ENCODE data around the gene KDM4C. TPM values are rescaled to one million over a fixed set of nuclear protein-coding genes. Genes with fewer than 3 reads are reported as not detected.

Gene KDM4C
- total RNA-seq, 1 experiment from 2014 or later, result 16.8 TPM

DNA sequence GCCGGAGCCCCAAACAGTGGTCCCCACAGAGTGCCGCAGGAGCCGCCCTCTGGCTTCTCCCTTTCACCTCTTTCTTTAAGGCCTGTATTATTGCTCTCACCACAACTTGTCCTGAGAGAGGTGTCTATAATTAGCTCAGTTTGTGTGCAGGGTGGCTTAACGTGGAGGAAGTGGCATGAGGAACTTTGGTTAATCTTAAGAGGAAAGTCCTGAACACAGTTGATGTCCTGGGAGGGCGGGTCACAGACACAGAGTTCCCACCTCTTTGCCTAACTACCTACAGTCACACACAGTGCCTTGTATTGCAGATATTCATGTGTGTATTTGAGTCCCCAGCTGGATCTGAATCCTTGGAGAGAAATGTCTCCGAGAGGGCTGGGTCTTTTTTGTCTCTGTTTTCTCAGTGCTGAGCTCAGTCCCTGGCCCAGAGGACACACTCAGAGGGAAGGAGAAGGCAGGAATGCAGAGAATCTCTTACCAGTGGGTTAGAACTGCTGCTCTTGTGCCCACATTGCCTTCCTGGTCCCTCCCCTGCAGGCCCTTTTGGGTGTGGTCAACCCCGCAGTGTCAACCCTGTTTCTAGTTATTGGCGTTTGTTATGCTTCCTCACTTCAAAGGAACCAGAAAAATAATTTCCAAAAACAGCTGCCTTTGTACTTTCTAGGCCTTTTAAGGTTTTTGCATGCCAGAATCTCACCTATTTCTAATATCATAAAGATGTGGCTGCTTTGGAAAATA, 392.5 kb downstream of the KDM4C start:
- DNase-seq (ENCODE audit: low read depth, low spot score) (no peak), ATAC-seq (no peak)
- H3K27ac ChIP-seq (ENCODE audit: low read depth, low read length), result no peak overlapping the region
- H3K4me1 ChIP-seq (ENCODE audit: control insufficient read depth in 1 of 2, insufficient read depth in 2 of 2, low read length in 2 of 2), result peaks cover 0 to 8% of the 10 kb centered on the region in 2 experiments; a peak in 2 of 4 replicates
- H3K36me3 ChIP-seq (ENCODE audit: control insufficient read depth in 1 of 2, insufficient read depth in 2 of 2, low read length in 2 of 2), result no peaks in the 10 kb centered on the region
- no peaks in the 10 kb centered on the region for H3K9me3 ChIP-seq (ENCODE audit: control insufficient read depth in 1 of 2, insufficient read depth in 1 of 2, low read depth in 1 of 2, low read length in 2 of 2)
- no peaks in the 10 kb centered on the region for H3K27me3 ChIP-seq (ENCODE audit: insufficient read depth, low read length)
- no peak overlapping the region for H3K9ac ChIP-seq (ENCODE audit: low read length)
- H4K20me1 ChIP-seq (ENCODE audit: insufficient read depth), result no peaks in the 10 kb centered on the region
- RAD21 ChIA-PET (ENCODE audit: low non-redundant PET in 1 of 2, low total read pairs in 2 of 2, uncharacterized antibody in 2 of 2, unreplicated experiment in 2 of 2), result no interaction called here
- H3K4me2 ChIP-seq (ENCODE audit: low read length), result no peak overlapping the region
- no peak for TF ChIP-seq CBX3 (IDR thresholded peaks at IDR 0.05; ENCODE audit: low read depth)
- no peak for TF ChIP-seq FOSL1 (IDR thresholded peaks at IDR 0.05; ENCODE audit: low read depth)
- TF ChIP-seq, protein P1, sequence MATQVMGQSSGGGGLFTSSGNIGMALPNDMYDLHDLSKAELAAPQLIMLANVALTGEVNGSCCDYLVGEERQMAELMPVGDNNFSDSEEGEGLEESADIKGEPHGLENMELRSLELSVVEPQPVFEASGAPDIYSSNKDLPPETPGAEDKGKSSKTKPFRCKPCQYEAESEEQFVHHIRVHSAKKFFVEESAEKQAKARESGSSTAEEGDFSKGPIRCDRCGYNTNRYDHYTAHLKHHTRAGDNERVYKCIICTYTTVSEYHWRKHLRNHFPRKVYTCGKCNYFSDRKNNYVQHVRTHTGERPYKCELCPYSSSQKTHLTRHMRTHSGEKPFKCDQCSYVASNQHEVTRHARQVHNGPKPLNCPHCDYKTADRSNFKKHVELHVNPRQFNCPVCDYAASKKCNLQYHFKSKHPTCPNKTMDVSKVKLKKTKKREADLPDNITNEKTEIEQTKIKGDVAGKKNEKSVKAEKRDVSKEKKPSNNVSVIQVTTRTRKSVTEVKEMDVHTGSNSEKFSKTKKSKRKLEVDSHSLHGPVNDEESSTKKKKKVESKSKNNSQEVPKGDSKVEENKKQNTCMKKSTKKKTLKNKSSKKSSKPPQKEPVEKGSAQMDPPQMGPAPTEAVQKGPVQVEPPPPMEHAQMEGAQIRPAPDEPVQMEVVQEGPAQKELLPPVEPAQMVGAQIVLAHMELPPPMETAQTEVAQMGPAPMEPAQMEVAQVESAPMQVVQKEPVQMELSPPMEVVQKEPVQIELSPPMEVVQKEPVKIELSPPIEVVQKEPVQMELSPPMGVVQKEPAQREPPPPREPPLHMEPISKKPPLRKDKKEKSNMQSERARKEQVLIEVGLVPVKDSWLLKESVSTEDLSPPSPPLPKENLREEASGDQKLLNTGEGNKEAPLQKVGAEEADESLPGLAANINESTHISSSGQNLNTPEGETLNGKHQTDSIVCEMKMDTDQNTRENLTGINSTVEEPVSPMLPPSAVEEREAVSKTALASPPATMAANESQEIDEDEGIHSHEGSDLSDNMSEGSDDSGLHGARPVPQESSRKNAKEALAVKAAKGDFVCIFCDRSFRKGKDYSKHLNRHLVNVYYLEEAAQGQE (IDR thresholded peaks at IDR 0.05; ENCODE audit: low read depth), result no peak
- no peak for TF ChIP-seq POLR2A (IDR thresholded peaks at IDR 0.05; ENCODE audit: borderline replicate concordance, extremely low read depth, insufficient read depth, insufficient read length)
- no peaks in the 10 kb centered on the region for H3K9me2 ChIP-seq (ENCODE audit: insufficient read depth)
- no TSS peak for BruUV-seq (replicated peaks)
- POLR2A ChIA-PET, result no interaction called here
- H3K4me3 ChIP-seq (replicated peaks in 1 of 2; ENCODE audit: low read depth in 1 of 2, low read length in 2 of 2), result no peak overlapping the region
- intact Hi-C loops (cut with micrococcal nuclease), result no loop called here
- no peaks in the 10 kb centered on the region for H3K79me2 ChIP-seq (ENCODE audit: insufficient read depth, low read length)
- H2AFZ ChIP-seq (ENCODE audit: low read depth, low read length, poor library complexity, severe bottlenecking), result no peak overlapping the region
- CTCF ChIA-PET, result no interaction called here

DNA sequence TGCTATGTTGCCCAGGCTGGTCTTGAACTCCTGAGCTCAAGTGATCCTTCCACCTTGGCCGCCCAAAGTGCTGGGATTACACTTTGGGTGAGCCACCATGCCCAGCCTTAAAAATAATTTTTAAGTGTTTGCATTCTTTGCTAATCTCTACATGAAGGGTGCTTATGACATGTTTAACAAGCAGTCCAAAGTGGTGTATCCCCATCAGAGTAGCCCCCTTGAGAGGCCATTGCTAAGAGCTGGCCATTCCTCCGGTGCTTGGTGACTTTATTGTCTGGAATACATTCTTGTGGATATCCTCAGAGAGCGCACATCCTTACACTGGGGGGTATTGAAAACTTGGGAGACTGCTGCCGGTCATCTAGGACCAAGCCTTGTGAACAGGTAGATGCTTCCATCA, 395.4 kb downstream of the KDM4C start:
- H3K4me2 ChIP-seq (ENCODE audit: low read length), result no peak overlapping the region
- BruUV-seq (replicated peaks), result no TSS peak
- no peak overlapping the region for H2AFZ ChIP-seq (ENCODE audit: low read depth, low read length, poor library complexity, severe bottlenecking)
- DNase-seq (ENCODE audit: low read depth, low spot score) (no peak), ATAC-seq (no peak)
- ChIA-PET CTCF (no interaction called here), POLR2A (no interaction called here), RAD21 (ENCODE audit: low non-redundant PET in 1 of 2, low total read pairs in 2 of 2, uncharacterized antibody in 2 of 2, unreplicated experiment in 2 of 2) (no interaction called here)
- H3K4me1 ChIP-seq (ENCODE audit: control insufficient read depth in 1 of 2, insufficient read depth in 2 of 2, low read length in 2 of 2), result no peaks in the 10 kb centered on the region
- H3K27ac ChIP-seq (ENCODE audit: low read depth, low read length), result no peak overlapping the region
- H3K9me2 ChIP-seq (ENCODE audit: insufficient read depth), result no peaks in the 10 kb centered on the region
- H3K9me3 ChIP-seq (ENCODE audit: control insufficient read depth in 1 of 2, insufficient read depth in 1 of 2, low read depth in 1 of 2, low read length in 2 of 2), result no peaks in the 10 kb centered on the region
- no peaks in the 10 kb centered on the region for H3K79me2 ChIP-seq (ENCODE audit: insufficient read depth, low read length)
- TF ChIP-seq POLR2A (IDR thresholded peaks at IDR 0.05; ENCODE audit: borderline replicate concordance, extremely low read depth, insufficient read depth, insufficient read length), result no peak
- no peak for TF ChIP-seq ZFX (IDR thresholded peaks at IDR 0.05)
- no peak for TF ChIP-seq FOSL1 (IDR thresholded peaks at IDR 0.05; ENCODE audit: low read depth)
- H3K27me3 ChIP-seq (ENCODE audit: insufficient read depth, low read length), result no peaks in the 10 kb centered on the region
- H3K4me3 ChIP-seq (replicated peaks in 1 of 2; ENCODE audit: low read depth in 1 of 2, low read length in 2 of 2), result no peak overlapping the region
- no peak overlapping the region for H3K9ac ChIP-seq (ENCODE audit: low read length)
- intact Hi-C loops (cut with micrococcal nuclease), result no loop called here
- H3K36me3 ChIP-seq (ENCODE audit: control insufficient read depth in 1 of 2, insufficient read depth in 2 of 2, low read length in 2 of 2), result no peaks in the 10 kb centered on the region
- H4K20me1 ChIP-seq (ENCODE audit: insufficient read depth), result no peaks in the 10 kb centered on the region
